Measurements from ENCODE around the gene B4GALT1. TPM values are rescaled to one million over a fixed set of nuclear protein-coding genes. Genes with fewer than 3 reads are reported as not detected.
A peak's percentile ranks its signal among the peaks of the same experiment; 100 is the strongest.

The B4GALT1 gene
- total RNA-seq, 1 experiment from 2014 or later, result 31.4 TPM

DNA sequence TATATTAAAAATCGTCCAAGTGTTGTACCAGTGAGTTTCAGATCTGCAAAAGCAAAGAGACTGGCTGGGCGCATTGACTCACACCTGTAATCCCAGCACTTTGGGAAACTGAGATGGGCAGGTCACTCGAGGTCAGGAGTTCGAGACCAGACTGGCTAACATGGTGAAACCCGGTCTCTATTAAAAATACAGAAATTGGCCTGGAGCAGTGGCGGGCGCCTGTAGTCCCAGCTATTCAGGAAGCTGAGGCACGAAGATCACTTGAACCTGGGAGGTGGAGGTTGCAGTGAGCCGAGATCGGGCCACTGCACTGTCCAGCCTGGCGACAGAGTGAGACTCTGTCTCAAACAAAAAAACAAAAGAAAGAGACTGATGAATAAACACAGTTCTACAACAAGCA lies 18.3 kb upstream of the B4GALT1 start (continued):
- TF ChIP-seq, protein P1, sequence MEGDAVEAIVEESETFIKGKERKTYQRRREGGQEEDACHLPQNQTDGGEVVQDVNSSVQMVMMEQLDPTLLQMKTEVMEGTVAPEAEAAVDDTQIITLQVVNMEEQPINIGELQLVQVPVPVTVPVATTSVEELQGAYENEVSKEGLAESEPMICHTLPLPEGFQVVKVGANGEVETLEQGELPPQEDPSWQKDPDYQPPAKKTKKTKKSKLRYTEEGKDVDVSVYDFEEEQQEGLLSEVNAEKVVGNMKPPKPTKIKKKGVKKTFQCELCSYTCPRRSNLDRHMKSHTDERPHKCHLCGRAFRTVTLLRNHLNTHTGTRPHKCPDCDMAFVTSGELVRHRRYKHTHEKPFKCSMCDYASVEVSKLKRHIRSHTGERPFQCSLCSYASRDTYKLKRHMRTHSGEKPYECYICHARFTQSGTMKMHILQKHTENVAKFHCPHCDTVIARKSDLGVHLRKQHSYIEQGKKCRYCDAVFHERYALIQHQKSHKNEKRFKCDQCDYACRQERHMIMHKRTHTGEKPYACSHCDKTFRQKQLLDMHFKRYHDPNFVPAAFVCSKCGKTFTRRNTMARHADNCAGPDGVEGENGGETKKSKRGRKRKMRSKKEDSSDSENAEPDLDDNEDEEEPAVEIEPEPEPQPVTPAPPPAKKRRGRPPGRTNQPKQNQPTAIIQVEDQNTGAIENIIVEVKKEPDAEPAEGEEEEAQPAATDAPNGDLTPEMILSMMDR (IDR thresholded peaks at IDR 0.05 in 2 of 3, conservative IDR thresholded peaks at IDR 0.05 in 1 of 3; ENCODE audit: borderline replicate concordance in 1 of 3, insufficient read depth in 1 of 3, low read depth in 2 of 3, low read length in 2 of 3), result no peak

DNA sequence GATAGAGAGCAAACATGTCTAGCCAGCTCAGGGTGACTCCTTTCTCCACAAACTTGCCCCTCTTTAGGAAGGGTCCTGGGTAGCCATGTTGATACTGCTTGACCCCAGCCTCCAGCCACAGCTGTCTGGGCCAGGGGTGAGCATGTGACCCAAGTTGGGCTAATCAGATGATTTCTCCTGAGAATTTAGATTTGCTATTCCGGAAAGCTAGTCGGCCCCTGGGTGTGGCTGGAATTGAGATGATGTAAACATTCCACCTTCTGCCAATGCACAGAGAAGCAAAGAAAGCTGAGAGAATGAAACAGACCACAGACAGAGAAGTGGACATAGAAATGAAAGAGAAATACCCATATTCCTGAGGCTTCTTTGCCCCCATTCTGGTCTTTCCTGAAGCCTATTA lies 17.8 kb upstream of the B4GALT1 start:
- Histone ChIP-seq H3K79me2 (ENCODE audit: insufficient read depth, low read length) (no peaks in the 10 kb centered on the region), H2AFZ (ENCODE audit: low read depth, low read length, poor library complexity, severe bottlenecking) (no peak overlapping the region), H3K27ac (ENCODE audit: low read depth, low read length) (no peak overlapping the region), H3K27me3 (ENCODE audit: insufficient read depth, low read length) (no peaks in the 10 kb centered on the region), H3K9me2 (ENCODE audit: insufficient read depth) (no peaks in the 10 kb centered on the region), H4K20me1 (ENCODE audit: insufficient read depth) (no peaks in the 10 kb centered on the region), H3K9ac (ENCODE audit: low read length) (no peak overlapping the region), H3K4me2 (ENCODE audit: low read length) (no peak overlapping the region), H3K4me1 (ENCODE audit: control insufficient read depth in 1 of 2, insufficient read depth in 2 of 2, low read length in 2 of 2) (peaks cover 0 to 4% of the 10 kb centered on the region in 2 experiments; a peak in 1 of 4 replicates), H3K9me3 (ENCODE audit: control insufficient read depth in 1 of 2, insufficient read depth in 1 of 2, low read depth in 1 of 2, low read length in 2 of 2) (no peaks in the 10 kb centered on the region), H3K36me3 (ENCODE audit: control insufficient read depth in 1 of 2, insufficient read depth in 2 of 2, low read length in 2 of 2) (no peaks in the 10 kb centered on the region), H3K4me3 (replicated peaks in 1 of 2; ENCODE audit: low read depth in 1 of 2, low read length in 2 of 2) (no peak overlapping the region)
- RAD21 ChIA-PET (ENCODE audit: low non-redundant PET in 1 of 2, low total read pairs in 2 of 2, uncharacterized antibody in 2 of 2, unreplicated experiment in 2 of 2), result no interaction called here
- TF ChIP-seq ZNF274 (IDR thresholded peaks at IDR 0.05; ENCODE audit: low read depth, low read length) (no peak), POLR2AphosphoS5 (IDR thresholded peaks at IDR 0.05; ENCODE audit: low read depth, low read length) (no peak), FOSL1 (IDR thresholded peaks at IDR 0.05; ENCODE audit: low read depth) (no peak), RAD21 (IDR thresholded peaks at IDR 0.05; ENCODE audit: low read depth) (no peak), YY1 (IDR thresholded peaks at IDR 0.05; ENCODE audit: extremely low read depth, insufficient replicate concordance, low read depth, low read length) (no peak), EZH2phosphoT487 (IDR thresholded peaks at IDR 0.05; ENCODE audit: borderline replicate concordance) (no peak), TCF7L2 (IDR thresholded peaks at IDR 0.05; ENCODE audit: borderline replicate concordance, extremely low read depth, insufficient read depth, insufficient read length) (no peak), CEBPB (IDR thresholded peaks at IDR 0.05; ENCODE audit: low read depth) (no peak), ELF1 (IDR thresholded peaks at IDR 0.05; ENCODE audit: borderline replicate concordance, low read depth) (no peak), SP1 (IDR thresholded peaks at IDR 0.05; ENCODE audit: low read depth) (no peak), EZH2 (IDR thresholded peaks at IDR 0.05) (no peak), SIN3A (IDR thresholded peaks at IDR 0.05; ENCODE audit: low read depth) (no peak), SRF (IDR thresholded peaks at IDR 0.05; ENCODE audit: low read depth) (no peak), ZFX (IDR thresholded peaks at IDR 0.05) (no peak)
- TF ChIP-seq, protein P2, sequence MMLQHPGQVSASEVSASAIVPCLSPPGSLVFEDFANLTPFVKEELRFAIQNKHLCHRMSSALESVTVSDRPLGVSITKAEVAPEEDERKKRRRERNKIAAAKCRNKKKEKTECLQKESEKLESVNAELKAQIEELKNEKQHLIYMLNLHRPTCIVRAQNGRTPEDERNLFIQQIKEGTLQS (IDR thresholded peaks at IDR 0.05), result no peak
- TF ChIP-seq, protein P3, sequence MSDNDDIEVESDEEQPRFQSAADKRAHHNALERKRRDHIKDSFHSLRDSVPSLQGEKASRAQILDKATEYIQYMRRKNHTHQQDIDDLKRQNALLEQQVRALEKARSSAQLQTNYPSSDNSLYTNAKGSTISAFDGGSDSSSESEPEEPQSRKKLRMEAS (IDR thresholded peaks at IDR 0.05), result no peak
- POLR2A ChIA-PET, result interaction anchor here (1.0 kb wide), 1 partner anchor 160 kb away, joined by 6 read pairs; the partner anchor contains the start of gene DNAJA1
- no TSS peak for BruUV-seq (replicated peaks)
- ATAC-seq (peak; percentile 36; the same call in 1 of the 2 replicates), DNase-seq (ENCODE audit: low read depth, low spot score) (no peak)
- CTCF ChIA-PET, result no interaction called here
- intact Hi-C loops (cut with micrococcal nuclease), result no loop called here

Data from HCT116 (cell line).